ENCODE data around the gene FXYD6. TPM values are rescaled to one million over a fixed set of nuclear protein-coding genes. Genes with fewer than 3 reads are reported as not detected.

The FXYD6 gene
- total RNA-seq, 1 donor from 2014 or later: 0.99 TPM

- Mint-ChIP-seq H3K36me3 (ENCODE audit: unreplicated experiment) (no peaks in the 10 kb centered on the region), H3K27ac (ENCODE audit: unreplicated experiment) (peak overlapping the region; percentile 54), H3K4me1 (ENCODE audit: unreplicated experiment) (peaks cover 6% of the 10 kb centered on the region), H3K9me3 (ENCODE audit: unreplicated experiment) (no peaks in the 10 kb centered on the region), H3K27me3 (ENCODE audit: unreplicated experiment) (peaks cover 8% of the 10 kb centered on the region), H3K4me3 (ENCODE audit: unreplicated experiment) (no peak overlapping the region)
- no peak for TF ChIP-seq CTCF (IDR thresholded peaks at IDR 0.05)
- DNase-seq (ENCODE audit: extremely low spot score, unreplicated experiment): no peak
Observed at GRCh38 chr11:117907276-117908108, 31.0 kb upstream of the FXYD6 start.

- no peak overlapping the region for H3K27ac Mint-ChIP-seq (ENCODE audit: unreplicated experiment)
Observed at GRCh38 chr11:117906710-117907109, 30.3 kb upstream of the FXYD6 start.

GRCh38 chr11:117906126-117906525, 29.7 kb upstream of the FXYD6 start:
- Mint-ChIP-seq H3K27me3 (ENCODE audit: unreplicated experiment) (no peaks in the 10 kb centered on the region), H3K4me1 (ENCODE audit: unreplicated experiment) (peaks cover 6% of the 10 kb centered on the region), H3K36me3 (ENCODE audit: unreplicated experiment) (no peaks in the 10 kb centered on the region), H3K27ac (ENCODE audit: unreplicated experiment) (no peak overlapping the region), H3K4me3 (ENCODE audit: unreplicated experiment) (no peak overlapping the region), H3K9me3 (ENCODE audit: unreplicated experiment) (no peaks in the 10 kb centered on the region)
- TF ChIP-seq CTCF (IDR thresholded peaks at IDR 0.05): no peak
- no peak for DNase-seq (ENCODE audit: extremely low spot score, unreplicated experiment)

More at GRCh38 chr11:117906710-117907109, 30.3 kb upstream of the FXYD6 start:
- no peak for TF ChIP-seq CTCF (IDR thresholded peaks at IDR 0.05)
- H3K36me3 Mint-ChIP-seq (ENCODE audit: unreplicated experiment): no peaks in the 10 kb centered on the region
- no peaks in the 10 kb centered on the region for H3K27me3 Mint-ChIP-seq (ENCODE audit: unreplicated experiment)
- DNase-seq (ENCODE audit: extremely low spot score, unreplicated experiment): no peak
- H3K4me1 Mint-ChIP-seq (ENCODE audit: unreplicated experiment): peaks cover 6% of the 10 kb centered on the region
- H3K9me3 Mint-ChIP-seq (ENCODE audit: unreplicated experiment): no peaks in the 10 kb centered on the region
- H3K4me3 Mint-ChIP-seq (ENCODE audit: unreplicated experiment): no peak overlapping the region

- DNase-seq (ENCODE audit: extremely low spot score, unreplicated experiment): no peak
- Mint-ChIP-seq H3K27ac (ENCODE audit: unreplicated experiment) (no peak overlapping the region), H3K9me3 (ENCODE audit: unreplicated experiment) (no peaks in the 10 kb centered on the region), H3K36me3 (ENCODE audit: unreplicated experiment) (no peaks in the 10 kb centered on the region), H3K4me3 (ENCODE audit: unreplicated experiment) (no peak overlapping the region), H3K27me3 (ENCODE audit: unreplicated experiment) (no peaks in the 10 kb centered on the region), H3K4me1 (ENCODE audit: unreplicated experiment) (peaks cover 6% of the 10 kb centered on the region)
- no peak for TF ChIP-seq CTCF (IDR thresholded peaks at IDR 0.05)
Observed at GRCh38 chr11:117905524-117905923, 29.1 kb upstream of the FXYD6 start.

- no peak for TF ChIP-seq CTCF (IDR thresholded peaks at IDR 0.05)
- Mint-ChIP-seq H3K4me3 (ENCODE audit: unreplicated experiment) (no peak overlapping the region), H3K9me3 (ENCODE audit: unreplicated experiment) (no peaks in the 10 kb centered on the region), H3K4me1 (ENCODE audit: unreplicated experiment) (peaks cover 6% of the 10 kb centered on the region), H3K27me3 (ENCODE audit: unreplicated experiment) (peaks cover 3% of the 10 kb centered on the region), H3K27ac (ENCODE audit: unreplicated experiment) (no peak overlapping the region), H3K36me3 (ENCODE audit: unreplicated experiment) (no peaks in the 10 kb centered on the region)
- DNase-seq (ENCODE audit: extremely low spot score, unreplicated experiment): no peak
Observed at GRCh38 chr11:117903505-117904382, 27.3 kb upstream of the FXYD6 start.
